ENCODE data around the gene COX11.

The COX11 gene

DNA sequence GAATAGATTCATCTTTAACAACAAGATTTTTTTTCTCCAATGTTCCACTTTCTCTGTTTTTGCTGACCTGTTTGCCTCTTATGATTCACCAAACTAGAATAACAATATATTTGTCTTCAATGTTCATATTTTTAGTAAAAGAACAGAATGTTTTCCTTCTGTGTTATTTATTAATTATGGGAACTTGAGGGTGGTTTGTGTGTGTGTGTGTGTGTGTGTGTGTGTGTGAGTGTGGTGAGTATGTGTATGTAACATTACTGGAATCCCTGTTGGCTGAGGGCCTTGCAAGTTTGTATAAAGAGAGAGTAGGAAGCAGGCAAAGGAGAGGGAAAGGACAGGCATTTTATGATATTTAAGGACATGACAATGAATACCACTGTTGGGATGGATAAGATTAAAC, 13.9 kb upstream of the COX11 start:
- no peaks in the 10 kb centered on the region for H3K36me3 ChIP-seq
- TF ChIP-seq, protein P1, sequence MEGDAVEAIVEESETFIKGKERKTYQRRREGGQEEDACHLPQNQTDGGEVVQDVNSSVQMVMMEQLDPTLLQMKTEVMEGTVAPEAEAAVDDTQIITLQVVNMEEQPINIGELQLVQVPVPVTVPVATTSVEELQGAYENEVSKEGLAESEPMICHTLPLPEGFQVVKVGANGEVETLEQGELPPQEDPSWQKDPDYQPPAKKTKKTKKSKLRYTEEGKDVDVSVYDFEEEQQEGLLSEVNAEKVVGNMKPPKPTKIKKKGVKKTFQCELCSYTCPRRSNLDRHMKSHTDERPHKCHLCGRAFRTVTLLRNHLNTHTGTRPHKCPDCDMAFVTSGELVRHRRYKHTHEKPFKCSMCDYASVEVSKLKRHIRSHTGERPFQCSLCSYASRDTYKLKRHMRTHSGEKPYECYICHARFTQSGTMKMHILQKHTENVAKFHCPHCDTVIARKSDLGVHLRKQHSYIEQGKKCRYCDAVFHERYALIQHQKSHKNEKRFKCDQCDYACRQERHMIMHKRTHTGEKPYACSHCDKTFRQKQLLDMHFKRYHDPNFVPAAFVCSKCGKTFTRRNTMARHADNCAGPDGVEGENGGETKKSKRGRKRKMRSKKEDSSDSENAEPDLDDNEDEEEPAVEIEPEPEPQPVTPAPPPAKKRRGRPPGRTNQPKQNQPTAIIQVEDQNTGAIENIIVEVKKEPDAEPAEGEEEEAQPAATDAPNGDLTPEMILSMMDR (IDR thresholded peaks at IDR 0.05) = no peak
- no peaks in the 10 kb centered on the region for H3K27me3 ChIP-seq

DNA sequence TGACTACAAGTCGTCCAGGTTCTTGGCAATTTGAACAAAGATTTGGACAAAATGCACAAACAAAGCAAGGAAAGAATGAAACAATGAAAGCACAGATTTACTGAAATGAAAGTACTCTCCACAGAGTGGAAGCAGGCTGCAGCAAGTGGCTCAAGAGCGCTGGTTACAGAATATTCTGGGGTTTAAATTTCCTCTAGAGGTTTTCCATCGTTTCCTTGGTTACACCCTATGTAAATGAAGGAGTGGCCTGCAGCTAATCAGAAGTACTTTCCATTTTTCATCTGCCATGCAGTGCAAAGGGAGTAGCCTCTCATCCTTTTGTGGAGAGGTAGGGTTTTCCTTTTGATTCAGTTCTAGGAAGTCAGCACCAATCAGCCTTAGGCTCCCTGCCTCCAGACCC, 11.9 kb upstream of the COX11 start:
- Histone ChIP-seq H3K4me3 (ENCODE audit: low read depth in 1 of 2, low read length in 1 of 2) (no peak overlapping the region), H3K27me3 (no peaks in the 10 kb centered on the region), H3K27ac (no peak overlapping the region), H3K4me1 (ENCODE audit: control insufficient read depth in 1 of 2, insufficient read depth in 1 of 2, low read depth in 1 of 2, low read length in 1 of 2) (no peaks in the 10 kb centered on the region), H3K36me3 (no peaks in the 10 kb centered on the region), H3K9me3 (no peaks in the 10 kb centered on the region)
- TF ChIP-seq, protein P1 (IDR thresholded peaks at IDR 0.05) = no peak

More for the DNA sequence above, 13.9 kb upstream of the COX11 start:
- H3K27ac ChIP-seq = no peak overlapping the region
- no peaks in the 10 kb centered on the region for H3K4me1 ChIP-seq (ENCODE audit: control insufficient read depth in 1 of 2, insufficient read depth in 1 of 2, low read depth in 1 of 2, low read length in 1 of 2)
- no peak overlapping the region for H3K4me3 ChIP-seq (ENCODE audit: low read depth in 1 of 2, low read length in 1 of 2)
- H3K9me3 ChIP-seq = no peaks in the 10 kb centered on the region

DNA sequence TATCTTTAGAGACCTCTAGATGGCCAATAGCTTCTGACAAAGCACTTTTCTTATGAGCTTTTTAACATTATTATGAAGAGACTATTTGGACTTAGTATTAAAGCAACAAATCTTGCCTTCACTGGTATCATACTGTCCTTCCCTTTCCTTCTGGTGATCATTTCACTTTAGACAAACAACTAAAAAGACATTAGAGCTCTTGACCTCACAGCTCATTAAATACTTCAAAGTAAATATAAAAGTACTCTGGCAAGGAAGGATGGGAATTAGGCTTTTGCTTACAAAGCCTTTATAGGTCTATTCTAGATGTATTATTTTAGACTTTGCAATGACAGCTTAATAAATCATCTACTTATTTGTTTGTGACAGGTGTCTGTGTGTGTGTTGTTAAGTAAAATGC, 11.2 kb upstream of the COX11 start:
- Histone ChIP-seq H3K27me3 (no peaks in the 10 kb centered on the region), H3K36me3 (no peaks in the 10 kb centered on the region), H3K4me3 (ENCODE audit: low read depth in 1 of 2, low read length in 1 of 2) (no peak overlapping the region), H3K9me3 (no peaks in the 10 kb centered on the region), H3K4me1 (ENCODE audit: control insufficient read depth in 1 of 2, insufficient read depth in 1 of 2, low read depth in 1 of 2, low read length in 1 of 2) (no peaks in the 10 kb centered on the region), H3K27ac (no peak overlapping the region)
- TF ChIP-seq, protein P1 (IDR thresholded peaks at IDR 0.05) = no peak

DNA sequence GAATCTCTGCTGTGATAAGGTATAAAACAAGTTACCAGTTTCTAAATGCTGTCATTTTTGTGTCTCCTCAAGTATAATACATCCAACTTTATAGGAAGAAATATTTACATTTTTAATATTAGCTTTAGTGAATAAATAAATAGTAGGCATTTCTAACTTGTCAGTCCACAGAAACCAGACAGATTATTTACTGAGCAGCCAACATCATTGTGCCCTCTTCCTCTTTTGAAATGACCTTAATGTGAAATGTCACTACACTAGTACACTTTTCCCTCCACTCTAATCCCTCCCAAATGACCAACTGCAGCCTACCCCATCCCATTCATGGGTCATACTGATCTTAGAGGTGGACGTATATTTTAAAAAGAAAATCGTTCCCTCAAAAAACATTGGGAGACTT, 9.3 kb upstream of the COX11 start:
- H3K27me3 ChIP-seq = no peaks in the 10 kb centered on the region
- H3K36me3 ChIP-seq = no peaks in the 10 kb centered on the region
- H3K9me3 ChIP-seq = no peaks in the 10 kb centered on the region
- H3K4me1 ChIP-seq (ENCODE audit: control insufficient read depth in 1 of 2, insufficient read depth in 1 of 2, low read depth in 1 of 2, low read length in 1 of 2) = no peaks in the 10 kb centered on the region
- no peak overlapping the region for H3K4me3 ChIP-seq (ENCODE audit: low read depth in 1 of 2, low read length in 1 of 2)
- TF ChIP-seq, protein P1 (IDR thresholded peaks at IDR 0.05) = no peak
- no peak overlapping the region for H3K27ac ChIP-seq

DNA sequence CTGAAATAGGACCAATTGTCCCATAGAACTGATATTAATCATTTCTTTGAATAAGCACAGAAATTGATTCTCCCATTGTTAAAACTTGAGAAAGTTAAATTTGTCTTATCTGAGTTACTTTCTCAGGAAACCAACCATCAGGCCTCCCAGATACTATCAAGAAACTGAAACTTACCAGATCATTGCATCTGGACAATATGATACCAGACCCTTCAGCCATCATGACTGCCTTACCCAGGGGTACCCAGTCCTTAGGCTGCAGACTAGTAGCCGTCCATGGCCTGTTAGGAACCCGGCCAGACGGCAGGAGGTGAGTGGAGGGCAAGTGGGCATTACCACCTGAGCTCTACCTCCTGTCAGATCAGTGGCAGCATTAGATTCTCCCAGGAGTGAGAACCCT, 7.9 kb upstream of the COX11 start:
- Histone ChIP-seq H3K4me1 (ENCODE audit: control insufficient read depth in 1 of 2, insufficient read depth in 1 of 2, low read depth in 1 of 2, low read length in 1 of 2) (no peaks in the 10 kb centered on the region), H3K27ac (no peak overlapping the region), H3K4me3 (ENCODE audit: low read depth in 1 of 2, low read length in 1 of 2) (no peak overlapping the region), H3K9me3 (no peaks in the 10 kb centered on the region), H3K36me3 (no peaks in the 10 kb centered on the region), H3K27me3 (no peaks in the 10 kb centered on the region)
- TF ChIP-seq, protein P1 (IDR thresholded peaks at IDR 0.05) = no peak

DNA sequence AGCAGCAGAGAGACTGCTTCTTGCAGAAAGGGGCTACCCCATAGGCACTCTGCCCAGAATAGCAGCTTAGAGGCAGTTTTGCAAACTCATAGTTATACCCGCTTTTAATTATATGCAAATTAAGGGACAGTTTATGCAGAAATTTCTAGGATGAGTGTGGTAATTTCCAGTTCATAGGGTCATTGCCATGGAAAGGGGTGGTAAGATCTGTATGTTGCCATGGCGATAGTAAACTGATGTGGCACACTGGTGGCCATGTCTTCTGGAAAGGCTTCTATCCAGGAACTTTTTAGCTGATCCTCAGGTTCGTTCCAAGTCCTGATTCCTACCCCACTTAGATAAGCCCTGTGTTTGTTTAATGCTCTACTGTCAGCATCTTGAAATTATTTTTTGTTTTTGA, 6.3 kb upstream of the COX11 start:
- H3K27me3 ChIP-seq = no peaks in the 10 kb centered on the region
- no peaks in the 10 kb centered on the region for H3K4me1 ChIP-seq (ENCODE audit: control insufficient read depth in 1 of 2, insufficient read depth in 1 of 2, low read depth in 1 of 2, low read length in 1 of 2)
- H3K27ac ChIP-seq = no peak overlapping the region
- H3K9me3 ChIP-seq = no peaks in the 10 kb centered on the region
- H3K36me3 ChIP-seq = no peaks in the 10 kb centered on the region
- TF ChIP-seq, protein P1 (IDR thresholded peaks at IDR 0.05) = no peak
- H3K4me3 ChIP-seq (ENCODE audit: low read depth in 1 of 2, low read length in 1 of 2) = no peak overlapping the region

All from neutrophil (primary cell).